Measurements from ENCODE around the gene FAM120B.

Gene FAM120B

DNA sequence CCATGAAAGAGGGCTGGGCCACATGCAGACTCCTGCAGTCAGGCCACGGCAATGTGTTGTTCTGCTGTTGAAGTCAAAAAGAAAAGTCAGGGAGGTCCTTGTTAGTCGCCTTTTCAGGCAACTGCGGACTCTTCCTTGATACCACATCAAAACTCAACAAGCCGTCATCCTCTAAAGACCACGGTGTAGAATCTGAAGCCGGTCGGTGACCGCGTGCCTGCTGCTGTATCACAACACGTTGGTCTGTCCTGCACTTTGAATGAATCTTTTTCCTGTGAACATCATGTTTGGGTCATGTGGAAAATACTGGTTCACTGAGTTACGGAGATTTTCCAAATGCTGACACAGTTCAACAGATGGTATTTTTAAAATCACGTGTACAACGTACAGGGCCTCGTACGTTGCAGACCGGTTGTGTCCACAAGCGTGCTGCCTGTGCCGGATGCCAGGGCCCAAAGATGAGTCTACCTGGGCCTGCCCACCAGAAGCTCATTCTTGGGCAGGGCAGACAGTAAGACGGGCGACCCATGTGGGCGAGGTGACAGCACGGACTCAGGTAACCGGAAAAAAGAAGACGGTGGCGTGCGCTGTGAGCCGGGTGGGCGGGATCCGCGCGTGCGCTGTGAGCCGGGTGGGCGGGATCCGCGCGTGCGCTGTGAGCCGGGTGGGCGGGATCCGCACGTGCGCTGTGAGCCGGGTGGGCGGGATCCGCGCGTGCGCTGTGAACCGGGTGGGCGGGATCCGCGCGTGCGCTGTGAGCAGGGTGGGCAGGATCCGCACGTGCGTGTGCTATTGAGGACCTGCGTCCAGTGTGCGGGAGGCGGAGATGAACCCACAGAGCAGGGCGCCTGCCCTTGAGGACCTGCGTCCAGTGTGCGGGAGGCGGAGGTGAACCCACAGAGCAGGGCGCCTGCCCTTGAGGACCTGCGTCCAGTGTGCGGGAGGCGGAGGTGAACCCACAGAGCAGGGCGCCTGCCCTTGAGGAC lies 114.5 kb downstream of the FAM120B start:
- no peak overlapping the region for H3K9ac ChIP-seq (ENCODE audit: low read length in 5 of 5)
- peaks cover 0 to 3% (median 0%) of the 10 kb centered on the region in 5 donors for H3K9me3 ChIP-seq (ENCODE audit: control insufficient read depth in 5 of 5, low read length in 5 of 5)
- H3K36me3 ChIP-seq (ENCODE audit: control insufficient read depth in 5 of 5, insufficient read depth in 5 of 5, low read length in 5 of 5) = no peaks in the 10 kb centered on the region
- no peak overlapping the region for H3K27ac ChIP-seq (ENCODE audit: low read depth, low read length)
- no peaks in the 10 kb centered on the region for H3K4me1 ChIP-seq (ENCODE audit: control insufficient read depth in 5 of 5, insufficient read depth in 5 of 5, low read length in 5 of 5)
- peaks cover 0 to 16% (median 12%) of the 10 kb centered on the region in 5 donors for H3K27me3 ChIP-seq (ENCODE audit: control insufficient read depth in 5 of 5, insufficient read depth in 4 of 5, low read length in 5 of 5)
- no peak overlapping the region for H3K4me3 ChIP-seq (ENCODE audit: low read depth in 1 of 5, low read length in 5 of 5)

DNA sequence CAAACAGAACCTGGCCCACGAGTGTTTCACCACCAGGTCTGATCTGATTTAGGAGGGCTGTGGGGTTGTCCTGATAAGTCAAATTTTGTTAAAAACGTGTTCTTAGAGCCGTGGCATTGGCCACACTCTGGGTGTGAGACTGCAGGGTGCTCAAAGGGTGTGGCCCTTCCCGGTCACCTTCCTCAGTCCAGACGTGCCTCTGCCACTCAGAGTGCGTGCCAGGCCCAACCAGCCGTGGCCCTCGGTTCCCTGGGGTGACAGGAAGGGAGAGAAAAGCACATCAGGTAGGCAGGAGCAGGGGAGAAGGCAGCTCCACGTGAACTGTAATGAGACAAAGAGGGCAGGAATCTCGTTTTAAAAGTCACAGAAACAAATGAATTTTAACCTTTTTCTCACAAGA lies 115.4 kb downstream of the FAM120B start:
- Histone ChIP-seq H3K4me3 (ENCODE audit: low read depth in 1 of 5, low read length in 5 of 5) (no peak overlapping the region), H3K9ac (ENCODE audit: low read length in 5 of 5) (no peak overlapping the region), H3K27ac (ENCODE audit: low read depth, low read length) (no peak overlapping the region), H3K27me3 (ENCODE audit: control insufficient read depth in 5 of 5, insufficient read depth in 4 of 5, low read length in 5 of 5) (peaks cover 0 to 16% (median 12%) of the 10 kb centered on the region in 5 donors), H3K4me1 (ENCODE audit: control insufficient read depth in 5 of 5, insufficient read depth in 5 of 5, low read length in 5 of 5) (no peaks in the 10 kb centered on the region), H3K36me3 (ENCODE audit: control insufficient read depth in 5 of 5, insufficient read depth in 5 of 5, low read length in 5 of 5) (no peaks in the 10 kb centered on the region), H3K9me3 (ENCODE audit: control insufficient read depth in 5 of 5, low read length in 5 of 5) (peaks cover 0 to 3% (median 0%) of the 10 kb centered on the region in 5 donors)

DNA sequence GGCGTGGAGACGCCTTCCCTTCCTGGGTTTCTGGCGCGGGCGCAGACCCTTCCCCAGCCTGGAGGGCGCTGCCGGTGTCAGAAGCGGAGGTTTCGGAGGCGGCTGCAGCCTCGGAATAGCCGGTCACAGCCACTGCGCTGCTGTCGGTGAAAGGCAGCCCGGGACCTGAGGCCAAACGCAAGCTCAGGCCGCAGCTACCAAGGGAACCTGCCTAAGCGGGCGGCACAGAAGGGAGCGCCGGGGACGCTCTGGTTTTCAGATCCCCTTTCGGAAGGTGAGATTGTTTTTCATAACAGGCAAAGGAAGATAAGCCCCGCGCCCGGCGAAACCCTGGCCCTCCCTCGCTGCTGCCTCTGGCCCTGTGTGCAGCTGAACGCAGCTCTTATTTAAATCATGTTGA lies 116.5 kb downstream of the FAM120B start:
- Histone ChIP-seq H3K27me3 (ENCODE audit: control insufficient read depth in 5 of 5, insufficient read depth in 4 of 5, low read length in 5 of 5) (peaks cover 0 to 16% (median 12%) of the 10 kb centered on the region in 5 donors), H3K4me1 (ENCODE audit: control insufficient read depth in 5 of 5, insufficient read depth in 5 of 5, low read length in 5 of 5) (no peaks in the 10 kb centered on the region), H3K36me3 (ENCODE audit: control insufficient read depth in 5 of 5, insufficient read depth in 5 of 5, low read length in 5 of 5) (no peaks in the 10 kb centered on the region), H3K27ac (ENCODE audit: low read depth, low read length) (no peak overlapping the region), H3K9me3 (ENCODE audit: control insufficient read depth in 5 of 5, low read length in 5 of 5) (no peaks in the 10 kb centered on the region), H3K4me3 (ENCODE audit: low read depth in 1 of 5, low read length in 5 of 5) (no peak overlapping the region), H3K9ac (ENCODE audit: low read length in 5 of 5) (no peak overlapping the region)

DNA sequence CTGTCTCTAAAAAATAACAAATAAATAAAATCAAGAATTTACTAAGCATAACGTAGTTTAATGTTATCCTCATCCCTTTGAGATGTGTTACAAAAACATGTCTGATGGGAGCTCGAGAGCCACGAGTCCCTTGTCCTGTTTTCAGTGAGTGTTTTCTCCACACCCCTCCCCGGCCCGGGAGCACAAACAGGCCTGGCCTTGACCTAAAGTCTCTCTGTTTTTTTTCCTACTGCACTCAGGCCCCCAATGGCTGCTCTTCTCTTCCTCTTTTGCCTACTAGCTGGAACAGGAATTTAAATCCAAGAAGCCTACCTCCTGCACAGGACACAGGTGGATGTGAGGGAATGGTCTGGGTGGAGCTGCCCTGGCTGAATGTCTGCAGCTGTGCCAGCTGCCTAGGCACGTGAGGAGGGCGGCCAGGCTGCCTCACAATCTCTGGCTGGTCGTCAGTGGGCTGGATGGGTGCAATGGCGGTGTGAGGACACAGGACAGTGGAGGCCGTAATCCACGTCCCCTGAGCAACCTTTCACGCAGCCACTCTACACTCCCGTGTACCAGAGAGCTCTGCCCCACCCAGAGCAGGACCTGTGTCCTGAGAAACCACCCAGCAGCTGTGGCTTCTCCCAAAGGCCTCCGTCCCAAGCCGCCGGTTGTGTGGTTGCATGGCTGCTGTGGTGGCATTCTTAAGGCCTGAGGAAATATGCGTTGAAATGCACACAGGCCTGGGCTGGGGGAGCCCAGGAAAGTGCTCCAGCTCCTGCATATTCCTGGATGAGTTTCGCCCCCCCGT lies 117.5 kb downstream of the FAM120B start:
- H3K4me1 ChIP-seq (ENCODE audit: control insufficient read depth in 5 of 5, insufficient read depth in 5 of 5, low read length in 5 of 5) = no peaks in the 10 kb centered on the region
- peaks cover 0 to 15% (median 12%) of the 10 kb centered on the region in 5 donors for H3K27me3 ChIP-seq (ENCODE audit: control insufficient read depth in 5 of 5, insufficient read depth in 4 of 5, low read length in 5 of 5)
- no peak overlapping the region for H3K9ac ChIP-seq (ENCODE audit: low read length in 5 of 5)
- H3K4me3 ChIP-seq (ENCODE audit: low read depth in 1 of 5, low read length in 5 of 5) = no peak overlapping the region
- H3K36me3 ChIP-seq (ENCODE audit: control insufficient read depth in 5 of 5, insufficient read depth in 5 of 5, low read length in 5 of 5) = no peaks in the 10 kb centered on the region
- no peaks in the 10 kb centered on the region for H3K9me3 ChIP-seq (ENCODE audit: control insufficient read depth in 5 of 5, low read length in 5 of 5)
- H3K27ac ChIP-seq (ENCODE audit: low read depth, low read length) = no peak overlapping the region

DNA sequence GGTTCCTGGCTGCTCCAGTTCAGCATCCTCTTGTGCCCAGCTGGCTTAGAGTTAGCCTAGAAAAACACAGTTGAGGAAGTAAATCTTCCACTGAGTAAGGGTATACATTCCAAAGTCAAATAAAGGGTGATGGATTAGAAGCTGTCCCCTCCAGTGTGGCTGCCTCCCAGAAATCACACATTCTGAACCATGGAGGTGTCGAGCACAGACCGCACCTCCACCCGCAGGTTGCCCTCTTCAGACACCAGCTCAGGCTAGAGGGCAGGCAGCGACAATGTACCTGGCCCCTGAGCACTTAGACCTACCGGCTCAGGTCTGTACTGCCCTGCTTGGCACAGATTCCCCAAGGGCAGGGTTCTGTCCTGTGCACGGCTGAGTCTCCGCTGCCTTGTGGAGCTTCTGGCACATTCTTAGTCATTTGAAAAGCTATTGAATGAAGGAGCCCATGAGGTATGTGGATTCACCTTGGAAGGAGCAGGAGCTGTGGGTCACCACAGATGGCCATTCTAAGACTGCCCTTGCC lies 118.1 kb downstream of the FAM120B start:
- H3K9me3 ChIP-seq (ENCODE audit: control insufficient read depth in 5 of 5, low read length in 5 of 5) = no peaks in the 10 kb centered on the region
- H3K9ac ChIP-seq (ENCODE audit: low read length in 5 of 5) = no peak overlapping the region
- peaks cover 0 to 13% (median 8%) of the 10 kb centered on the region in 5 donors for H3K27me3 ChIP-seq (ENCODE audit: control insufficient read depth in 5 of 5, insufficient read depth in 4 of 5, low read length in 5 of 5)
- no peaks in the 10 kb centered on the region for H3K36me3 ChIP-seq (ENCODE audit: control insufficient read depth in 5 of 5, insufficient read depth in 5 of 5, low read length in 5 of 5)
- H3K4me1 ChIP-seq (ENCODE audit: control insufficient read depth in 5 of 5, insufficient read depth in 5 of 5, low read length in 5 of 5) = no peaks in the 10 kb centered on the region
- H3K4me3 ChIP-seq (ENCODE audit: low read depth in 1 of 5, low read length in 5 of 5) = no peak overlapping the region
- H3K27ac ChIP-seq (ENCODE audit: low read depth, low read length) = no peak overlapping the region

DNA sequence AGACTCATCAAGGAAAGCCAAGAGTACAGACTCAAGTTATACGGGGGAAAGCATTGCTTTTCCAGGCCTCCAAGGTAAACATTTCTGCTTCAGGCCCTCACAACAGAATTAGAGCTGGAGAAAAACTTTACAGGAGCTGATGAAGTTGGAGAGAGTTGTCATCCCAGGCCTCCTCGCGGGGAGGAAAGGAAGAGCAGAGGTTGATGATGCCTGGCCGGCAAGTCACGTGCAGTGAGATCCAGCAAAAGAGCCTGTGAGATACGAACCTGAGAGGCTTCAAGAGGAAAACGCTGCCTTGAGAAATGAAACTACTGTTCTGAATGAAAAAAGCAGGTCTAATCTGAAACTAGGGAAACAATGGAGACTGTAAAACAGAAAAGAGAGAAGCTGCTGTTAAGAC lies 122.9 kb downstream of the FAM120B start:
- no peak overlapping the region for H3K4me3 ChIP-seq (ENCODE audit: low read depth in 1 of 5, low read length in 5 of 5)
- no peaks in the 10 kb centered on the region for H3K4me1 ChIP-seq (ENCODE audit: control insufficient read depth in 5 of 5, insufficient read depth in 5 of 5, low read length in 5 of 5)
- no peaks in the 10 kb centered on the region for H3K9me3 ChIP-seq (ENCODE audit: control insufficient read depth in 5 of 5, low read length in 5 of 5)
- H3K9ac ChIP-seq (ENCODE audit: low read length in 5 of 5) = no peak overlapping the region
- no peaks in the 10 kb centered on the region for H3K36me3 ChIP-seq (ENCODE audit: control insufficient read depth in 5 of 5, insufficient read depth in 5 of 5, low read length in 5 of 5)
- H3K27ac ChIP-seq (ENCODE audit: low read depth, low read length) = no peak overlapping the region
- peaks cover 0 to 15% (median 7%) of the 10 kb centered on the region in 5 donors for H3K27me3 ChIP-seq (ENCODE audit: control insufficient read depth in 5 of 5, insufficient read depth in 4 of 5, low read length in 5 of 5)

DNA sequence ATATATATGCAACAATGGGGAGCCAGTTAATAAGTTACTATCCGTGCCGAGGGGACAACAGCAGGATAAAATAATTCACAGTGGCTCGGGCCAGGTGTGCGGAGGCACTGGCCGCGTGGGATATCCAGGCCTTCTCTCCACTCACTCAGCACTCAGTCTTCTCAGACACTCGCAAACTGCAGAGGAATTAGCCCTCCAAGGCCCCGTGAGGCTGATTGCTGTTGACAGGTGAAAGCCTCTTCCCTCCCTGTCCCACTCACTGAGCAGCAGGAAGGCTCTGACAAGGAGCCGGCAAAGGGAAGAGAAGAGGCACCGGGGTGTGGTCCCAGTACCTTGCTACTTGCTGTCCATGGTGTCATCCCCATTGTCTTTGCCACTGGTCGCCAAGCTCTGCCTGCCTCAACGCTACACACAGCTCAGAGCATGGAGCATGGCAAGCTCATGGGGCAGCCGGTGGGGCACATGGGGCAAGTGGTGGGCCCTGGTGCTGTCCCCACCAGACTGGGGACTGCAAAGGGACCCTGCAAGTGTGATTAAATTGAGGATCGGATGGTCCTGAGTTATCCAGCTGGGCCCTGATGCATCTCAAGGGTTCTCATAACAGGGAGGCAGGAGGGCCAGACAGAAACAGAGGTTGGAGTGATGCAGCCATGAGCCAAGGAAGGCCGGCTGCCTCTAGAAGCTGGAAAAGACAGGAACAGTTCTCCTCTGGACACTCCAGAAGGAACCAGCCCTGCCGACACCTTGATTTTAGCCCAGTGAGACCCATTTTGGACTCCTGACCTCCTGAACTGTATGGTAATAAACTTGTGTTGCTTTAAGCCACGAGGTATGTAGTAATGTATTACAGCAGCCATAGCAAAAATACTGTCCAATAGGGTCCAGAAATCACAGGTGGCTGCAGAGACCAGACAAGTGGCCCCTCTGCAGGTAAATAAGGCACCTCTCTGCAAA lies 126.9 kb downstream of the FAM120B start:
- Histone ChIP-seq H3K4me3 (ENCODE audit: low read depth in 1 of 5, low read length in 5 of 5) (no peak overlapping the region), H3K9ac (ENCODE audit: low read length in 5 of 5) (no peak overlapping the region), H3K36me3 (ENCODE audit: control insufficient read depth in 5 of 5, insufficient read depth in 5 of 5, low read length in 5 of 5) (no peaks in the 10 kb centered on the region), H3K4me1 (ENCODE audit: control insufficient read depth in 5 of 5, insufficient read depth in 5 of 5, low read length in 5 of 5) (peaks cover 4 to 7% (median 4%) of the 10 kb centered on the region in 5 donors), H3K27me3 (ENCODE audit: control insufficient read depth in 5 of 5, insufficient read depth in 4 of 5, low read length in 5 of 5) (peaks cover 3 to 23% (median 12%) of the 10 kb centered on the region in 5 donors), H3K27ac (ENCODE audit: low read depth, low read length) (no peak overlapping the region), H3K9me3 (ENCODE audit: control insufficient read depth in 5 of 5, low read length in 5 of 5) (peaks cover 0 to 12% (median 6%) of the 10 kb centered on the region in 5 donors)

DNA sequence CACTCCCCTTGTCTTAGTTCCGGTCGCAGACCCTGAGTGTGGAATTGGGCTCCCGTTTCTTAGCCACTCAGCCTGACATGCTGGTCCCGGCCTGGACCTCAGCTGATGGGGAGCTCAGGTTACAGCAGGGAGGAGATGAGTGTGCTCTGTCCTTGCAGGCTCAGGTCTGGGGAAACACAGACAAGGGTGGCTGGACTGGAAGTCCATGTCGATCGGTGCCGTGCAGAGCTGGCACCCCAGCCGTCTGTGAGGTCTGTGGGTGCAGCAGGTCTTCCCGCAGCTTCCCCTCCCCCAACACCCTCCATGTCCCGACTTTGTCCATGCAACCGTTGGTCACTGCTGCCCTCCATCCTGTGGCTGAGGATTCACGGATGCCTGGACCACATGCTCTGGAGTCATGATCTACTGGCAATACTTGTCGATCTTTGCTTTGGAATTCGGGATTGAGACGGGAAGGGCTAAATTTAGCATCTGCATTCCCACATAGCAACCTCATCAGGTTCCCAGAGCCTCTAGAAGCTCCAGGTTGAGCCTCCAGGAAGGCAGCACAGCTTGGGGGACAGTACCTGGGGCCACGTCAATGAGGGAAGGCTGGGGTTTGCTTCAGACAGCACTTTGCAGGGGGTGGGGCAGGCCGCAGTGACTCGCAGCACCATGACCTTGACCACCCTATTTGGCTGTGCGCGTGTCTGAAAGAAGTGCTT lies 127.7 kb downstream of the FAM120B start:
- H3K9me3 ChIP-seq (ENCODE audit: control insufficient read depth in 5 of 5, low read length in 5 of 5) = peaks cover 0 to 12% (median 6%) of the 10 kb centered on the region in 5 donors
- H3K27ac ChIP-seq (ENCODE audit: low read depth, low read length) = no peak overlapping the region
- no peak overlapping the region for H3K9ac ChIP-seq (ENCODE audit: low read length in 5 of 5)
- peaks cover 3 to 23% (median 12%) of the 10 kb centered on the region in 5 donors for H3K27me3 ChIP-seq (ENCODE audit: control insufficient read depth in 5 of 5, insufficient read depth in 4 of 5, low read length in 5 of 5)
- H3K4me1 ChIP-seq (ENCODE audit: control insufficient read depth in 5 of 5, insufficient read depth in 5 of 5, low read length in 5 of 5) = peaks cover 4 to 8% (median 5%) of the 10 kb centered on the region in 5 donors
- no peaks in the 10 kb centered on the region for H3K36me3 ChIP-seq (ENCODE audit: control insufficient read depth in 5 of 5, insufficient read depth in 5 of 5, low read length in 5 of 5)
- H3K4me3 ChIP-seq (ENCODE audit: low read depth in 1 of 5, low read length in 5 of 5) = no peak overlapping the region

DNA sequence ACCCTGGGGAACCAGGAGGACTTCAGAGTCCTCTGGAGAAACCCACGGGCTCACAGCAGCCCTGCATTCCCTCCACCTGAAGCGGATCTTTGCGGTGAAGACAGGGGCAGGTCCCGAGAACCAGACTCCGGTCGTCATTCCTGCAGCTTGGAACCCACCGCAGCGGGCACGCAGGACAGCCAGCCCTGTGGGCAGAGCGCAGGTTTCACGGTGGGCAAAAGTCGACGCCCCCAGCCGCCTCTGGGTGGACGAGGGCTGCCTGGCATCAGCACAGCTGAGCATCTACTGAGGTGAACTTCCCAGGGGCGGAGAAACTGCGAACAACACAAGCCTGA lies 128.2 kb downstream of the FAM120B start:
- Histone ChIP-seq H3K4me3 (ENCODE audit: low read depth in 1 of 5, low read length in 5 of 5) (no peak overlapping the region), H3K36me3 (ENCODE audit: control insufficient read depth in 5 of 5, insufficient read depth in 5 of 5, low read length in 5 of 5) (no peaks in the 10 kb centered on the region), H3K9me3 (ENCODE audit: control insufficient read depth in 5 of 5, low read length in 5 of 5) (peaks cover 0 to 12% (median 6%) of the 10 kb centered on the region in 5 donors), H3K27ac (ENCODE audit: low read depth, low read length) (no peak overlapping the region), H3K4me1 (ENCODE audit: control insufficient read depth in 5 of 5, insufficient read depth in 5 of 5, low read length in 5 of 5) (peaks cover 4 to 8% (median 5%) of the 10 kb centered on the region in 5 donors), H3K9ac (ENCODE audit: low read length in 5 of 5) (no peak overlapping the region), H3K27me3 (ENCODE audit: control insufficient read depth in 5 of 5, insufficient read depth in 4 of 5, low read length in 5 of 5) (peaks cover 3 to 23% (median 12%) of the 10 kb centered on the region in 5 donors)

Measured in subcutaneous abdominal adipose tissue (tissue), 5 donors.